MM.1S (cell line): ENCODE measurements around the gene HYAL4.

Experiments used
- DNase-seq: peaks from one replicate; pipeline ENCODE4 v3.0.0-alpha.2; 2015
- H2AFZ ChIP-seq: fragments of 300-600 bp; sonication (generic); 2 replicates; pipeline ENCODE4 v1.6.0; 2016; ENCODE audit warnings: antibody characterized with exemption, low read length
- H3F3A ChIP-seq: fragments of 300-600 bp; sonication (generic); 2 replicates; pipeline ENCODE4 v1.6.1; 2016; ENCODE audit warnings: mild to moderate bottlenecking, antibody characterized with exemption, low read length, moderate library complexity, mixed read lengths; ENCODE audit not compliant: insufficient read depth
- H3K27ac ChIP-seq: fragments of 300-600 bp; sonication (generic); 2 replicates; pipeline ENCODE4 v1.5.1; 2016; ENCODE audit warnings: mild to moderate bottlenecking, low read length
- H3K27me3 ChIP-seq: fragments of 300-600 bp; sonication (generic); replicated peaks from 2 replicates; pipeline ENCODE4 v1.6.0; 2016; ENCODE audit warnings: low read length; ENCODE audit not compliant: insufficient read depth
- H3K36me3 ChIP-seq: fragments of 300-600 bp; sonication (generic); replicated peaks from 2 replicates; pipeline ENCODE4 v1.6.1; 2016; ENCODE audit warnings: mild to moderate bottlenecking, low read length, mixed read lengths; ENCODE audit not compliant: insufficient read depth
- H3K4me1 ChIP-seq: fragments of 300-600 bp; sonication (generic); 2 replicates; pipeline ENCODE4 v1.6.1; 2016; ENCODE audit warnings: low read length, mixed read lengths
- H3K4me2 ChIP-seq: fragments of 300-600 bp; sonication (generic); 2 replicates; pipeline ENCODE4 v1.6.0; 2016; ENCODE audit warnings: low read depth, low read length
- H3K4me3 ChIP-seq: fragments of 300-600 bp; sonication (generic); 2 replicates; pipeline ENCODE4 v1.5.1; 2016; ENCODE audit warnings: low read length, mixed read lengths
- H3K79me2 ChIP-seq: fragments of 300-600 bp; sonication (generic); 2 replicates; pipeline ENCODE4 v1.6.1; 2016; ENCODE audit warnings: mixed run types, low read length, mixed read lengths
- H3K9ac ChIP-seq: fragments of 300-600 bp; sonication (generic); 2 replicates; pipeline ENCODE4 v1.6.1; 2016; ENCODE audit warnings: low read length, mixed read lengths
- H3K9me2 ChIP-seq: fragments of 300-600 bp; sonication (generic); replicated peaks from 2 replicates; pipeline ENCODE4 v1.6.1; 2016; ENCODE audit warnings: mild to moderate bottlenecking, low read length, mixed read lengths; ENCODE audit not compliant: insufficient read depth
- H3K9me3 ChIP-seq: fragments of 300-600 bp; sonication (generic); replicated peaks from 2 replicates; pipeline ENCODE4 v1.6.1; 2016; ENCODE audit warnings: mild to moderate bottlenecking, low read length, mixed read lengths; ENCODE audit not compliant: insufficient read depth
- H4K20me1 ChIP-seq: fragments of 300-600 bp; sonication (generic); 2 replicates; pipeline ENCODE4 v1.6.1; 2016; ENCODE audit warnings: mild to moderate bottlenecking, low read length, moderate library complexity, mixed read lengths; ENCODE audit not compliant: insufficient read depth
- EZH2 ChIP-seq: fragments of 300-600 bp; sonication (generic); optimal IDR thresholded peaks from 2 replicates; pipeline ENCODE3; 2017; ENCODE audit warnings: low read depth, mild to moderate bottlenecking, antibody characterized with exemption, low read length, mixed read lengths
- EZH2phosphoT487 ChIP-seq: fragments of 300-600 bp; sonication (generic); IDR thresholded peaks from 2 replicates; pipeline ENCODE4 v1.6.1; 2018; ENCODE audit warnings: antibody characterized with exemption, low read length
- TF ChIP-seq, protein P1 (sequence below): fragments of 300-600 bp; sonication (generic); IDR thresholded peaks from 2 replicates; pipeline ENCODE4 v1.5.1; 2016; ENCODE audit warnings: antibody characterized with exemption, low read length, mixed read lengths

Gene HYAL4

GRCh38 chr7:123865517-123866117 lies 20.6 kb downstream of the HYAL4 start:
- Histone ChIP-seq H3K36me3 (no peaks in the 10 kb centered on the region), H4K20me1 (no peaks in the 10 kb centered on the region), H3K4me2 (no peak overlapping the region), H3K4me1 (peaks cover 9% of the 10 kb centered on the region; the same call in 1 of the 2 replicates), H3K27ac (no peak overlapping the region), H3K79me2 (no peaks in the 10 kb centered on the region), H3K4me3 (no peak overlapping the region), H3K9me3 (no peaks in the 10 kb centered on the region), H3F3A (no peaks in the 10 kb centered on the region), H2AFZ (no peak overlapping the region), H3K9me2 (no peaks in the 10 kb centered on the region), H3K27me3 (no peaks in the 10 kb centered on the region), H3K9ac (no peak overlapping the region)
- DNase-seq: peak; percentile 79
- TF ChIP-seq EZH2: no peak
- TF ChIP-seq, protein P1, sequence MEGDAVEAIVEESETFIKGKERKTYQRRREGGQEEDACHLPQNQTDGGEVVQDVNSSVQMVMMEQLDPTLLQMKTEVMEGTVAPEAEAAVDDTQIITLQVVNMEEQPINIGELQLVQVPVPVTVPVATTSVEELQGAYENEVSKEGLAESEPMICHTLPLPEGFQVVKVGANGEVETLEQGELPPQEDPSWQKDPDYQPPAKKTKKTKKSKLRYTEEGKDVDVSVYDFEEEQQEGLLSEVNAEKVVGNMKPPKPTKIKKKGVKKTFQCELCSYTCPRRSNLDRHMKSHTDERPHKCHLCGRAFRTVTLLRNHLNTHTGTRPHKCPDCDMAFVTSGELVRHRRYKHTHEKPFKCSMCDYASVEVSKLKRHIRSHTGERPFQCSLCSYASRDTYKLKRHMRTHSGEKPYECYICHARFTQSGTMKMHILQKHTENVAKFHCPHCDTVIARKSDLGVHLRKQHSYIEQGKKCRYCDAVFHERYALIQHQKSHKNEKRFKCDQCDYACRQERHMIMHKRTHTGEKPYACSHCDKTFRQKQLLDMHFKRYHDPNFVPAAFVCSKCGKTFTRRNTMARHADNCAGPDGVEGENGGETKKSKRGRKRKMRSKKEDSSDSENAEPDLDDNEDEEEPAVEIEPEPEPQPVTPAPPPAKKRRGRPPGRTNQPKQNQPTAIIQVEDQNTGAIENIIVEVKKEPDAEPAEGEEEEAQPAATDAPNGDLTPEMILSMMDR: peak; percentile 87

DNA sequence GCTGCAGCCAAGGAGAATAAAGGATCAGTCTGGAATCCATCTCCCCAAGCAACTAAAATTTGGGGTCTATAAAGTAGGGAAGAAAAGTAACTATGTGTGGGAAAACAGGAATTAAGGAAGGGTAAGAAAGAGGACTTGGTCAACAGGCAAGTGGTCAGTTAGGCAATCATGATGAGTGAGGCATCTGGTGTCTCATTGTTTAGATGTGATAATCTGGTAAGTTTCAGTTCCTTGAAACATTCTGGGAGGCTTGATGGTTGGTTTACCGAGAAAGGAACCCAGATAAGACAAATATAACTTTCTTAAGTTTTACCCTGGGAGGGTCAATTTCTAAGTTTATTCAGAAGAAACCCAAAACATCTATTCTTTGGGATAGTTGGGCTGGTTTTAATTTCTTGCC lies 22.3 kb downstream of the HYAL4 start:
- Histone ChIP-seq H3K9me3 (no peaks in the 10 kb centered on the region), H3K4me1 (peaks cover 9% of the 10 kb centered on the region; the same call in 1 of the 2 replicates), H2AFZ (no peak overlapping the region), H3K27ac (no peak overlapping the region), H3K79me2 (no peaks in the 10 kb centered on the region), H3F3A (no peaks in the 10 kb centered on the region), H3K4me2 (no peak overlapping the region), H3K9me2 (no peaks in the 10 kb centered on the region), H3K4me3 (no peak overlapping the region), H3K9ac (no peak overlapping the region), H3K36me3 (no peaks in the 10 kb centered on the region), H4K20me1 (no peaks in the 10 kb centered on the region), H3K27me3 (no peaks in the 10 kb centered on the region)
- TF ChIP-seq EZH2phosphoT487 (no peak), EZH2 (no peak)
- TF ChIP-seq, protein P1: no peak
- DNase-seq: peak; percentile 37

GRCh38 chr7:123871998-123872867 lies 27.3 kb downstream of the HYAL4 start:
- no peaks in the 10 kb centered on the region for H3K79me2 ChIP-seq
- H3K4me1 ChIP-seq: 0 out of 2 replicates have a peak, but pooled peaks cover 6% of the 10 kb centered on the region
- no peak overlapping the region for H3K9ac ChIP-seq
- TF ChIP-seq, protein P1: peak; percentile 86
- TF ChIP-seq EZH2phosphoT487: no peak
- H3K9me3 ChIP-seq: no peaks in the 10 kb centered on the region
- no peaks in the 10 kb centered on the region for H4K20me1 ChIP-seq
- no peak overlapping the region for H3K4me3 ChIP-seq
- no peaks in the 10 kb centered on the region for H3K27me3 ChIP-seq
- no peaks in the 10 kb centered on the region for H3F3A ChIP-seq
- no peaks in the 10 kb centered on the region for H3K9me2 ChIP-seq
- peak overlapping the region; percentile 18; the same call in 1 of the 2 replicates for H3K4me2 ChIP-seq
- peak overlapping the region; percentile 42 for H2AFZ ChIP-seq
- no peak overlapping the region for H3K27ac ChIP-seq
- DNase-seq: peak; percentile 71
- no peaks in the 10 kb centered on the region for H3K36me3 ChIP-seq
